NCI-H128 (cell line): ENCODE measurements around the gene PIK3IP1.
"Not testable (repeated sequence)": the region's sequence is repeated elsewhere in the genome, so short reads cannot be mapped to it uniquely, and the experiment has no call there.

ENCODE experiments used
- DNase-seq: peaks from one replicate; lab custom pipeline; 2025; ENCODE audit not compliant: unreplicated experiment; lab: John Stamatoyannopoulos, UW

The PIK3IP1 gene, protein sequence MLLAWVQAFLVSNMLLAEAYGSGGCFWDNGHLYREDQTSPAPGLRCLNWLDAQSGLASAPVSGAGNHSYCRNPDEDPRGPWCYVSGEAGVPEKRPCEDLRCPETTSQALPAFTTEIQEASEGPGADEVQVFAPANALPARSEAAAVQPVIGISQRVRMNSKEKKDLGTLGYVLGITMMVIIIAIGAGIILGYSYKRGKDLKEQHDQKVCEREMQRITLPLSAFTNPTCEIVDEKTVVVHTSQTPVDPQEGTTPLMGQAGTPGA

GRCh38 chr22:31292236-31292989, at the start of gene PIK3IP1:
PIK3IP1 (minus strand) TSS chr22:31292488; CDS start chr22:31292344, 144 bp downstream.
- peak; percentile 21 for DNase-seq

- DNase-seq = no peak
These were observed 49.2 kb upstream of the PIK3IP1 start for GRCh38 chr22:31341386-31342088.

DNA sequence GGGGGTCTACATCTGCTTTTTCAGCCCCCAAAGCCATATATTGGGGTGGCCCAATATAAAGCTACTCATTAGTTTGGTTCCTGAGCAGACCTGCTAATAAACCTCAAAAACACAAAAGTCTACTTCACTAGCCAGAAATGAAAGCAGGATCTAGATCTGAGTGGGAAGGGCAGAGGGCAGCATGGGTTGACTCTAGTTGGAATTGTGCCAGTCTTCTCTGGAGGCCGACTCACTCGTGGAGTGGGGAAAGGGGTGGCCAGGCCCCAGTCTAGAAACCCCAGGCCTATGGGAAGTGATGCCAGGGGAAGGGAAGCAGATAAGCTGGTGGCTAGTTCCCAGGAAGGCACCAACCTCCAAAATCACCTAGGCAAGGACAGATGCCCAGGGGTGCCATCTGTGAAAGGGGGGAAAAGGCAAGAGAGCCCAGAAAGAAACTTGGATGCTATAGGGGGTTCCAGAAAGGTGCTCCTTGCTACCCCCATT, 48.5 kb upstream of the PIK3IP1 start:
- DNase-seq = no peak

- DNase-seq = no peak
These were observed 48.1 kb upstream of the PIK3IP1 start for GRCh38 chr22:31340360-31340759.

DNA sequence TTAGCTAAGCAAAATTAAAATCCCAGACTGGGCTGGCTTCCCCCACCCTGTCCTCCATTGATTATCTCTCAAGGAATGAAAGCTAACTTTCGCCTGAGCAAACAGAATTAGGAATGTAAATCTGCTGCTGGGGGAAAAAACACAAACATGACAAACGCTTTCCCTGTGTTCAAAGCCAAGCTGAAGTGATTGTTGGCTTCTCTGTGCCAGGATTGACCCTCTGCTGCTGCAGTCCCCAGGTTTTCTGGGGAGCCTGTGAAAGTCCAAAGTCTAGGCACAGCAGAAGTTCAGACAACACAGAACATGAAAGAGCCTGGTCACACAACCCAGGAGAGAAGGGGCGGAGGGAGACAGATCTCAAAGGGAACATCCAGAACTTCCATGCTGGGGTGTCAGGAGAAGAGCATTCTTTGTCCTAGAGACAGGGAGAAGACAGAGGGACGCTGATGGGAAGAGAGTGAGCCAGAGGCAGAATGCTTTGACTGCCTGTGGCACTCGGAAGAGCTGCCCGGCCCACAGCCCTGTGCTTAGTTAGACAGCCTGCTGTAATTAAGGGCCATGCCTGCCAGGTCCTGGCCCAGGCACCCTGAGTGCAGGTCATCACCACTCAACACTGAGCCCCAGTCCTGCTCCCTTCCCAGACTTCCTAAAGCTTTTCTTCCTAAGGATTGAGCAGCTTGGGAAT, 47.0 kb upstream of the PIK3IP1 start:
- DNase-seq = no peak

DNA sequence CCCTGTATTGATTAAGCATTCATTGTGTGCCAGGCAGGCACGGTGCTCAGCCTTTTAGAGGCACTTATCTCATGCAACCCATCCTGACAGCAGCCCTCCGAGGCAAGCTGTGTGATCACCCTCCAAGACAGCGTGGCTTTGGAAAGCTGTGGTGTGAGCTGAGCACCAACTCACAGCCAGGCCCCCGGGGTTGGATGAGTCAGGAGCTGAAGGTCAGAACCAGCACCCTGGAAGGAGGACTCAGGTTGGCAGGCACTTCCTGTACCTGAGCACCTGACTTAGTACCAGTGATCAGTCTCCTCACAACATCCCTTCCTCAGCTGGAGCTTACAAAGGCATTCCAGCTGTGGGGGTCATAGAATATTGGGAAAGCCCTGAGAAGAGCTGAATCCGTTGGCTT, 44.9 kb upstream of the PIK3IP1 start:
- DNase-seq = no peak

- DNase-seq = no peak
These were observed 42.0 kb upstream of the PIK3IP1 start for GRCh38 chr22:31334329-31334728.

GRCh38 chr22:31333641-31334040, 41.4 kb upstream of the PIK3IP1 start:
- DNase-seq = no peak

GRCh38 chr22:31332886-31333285, 40.6 kb upstream of the PIK3IP1 start:
- no peak for DNase-seq

DNA sequence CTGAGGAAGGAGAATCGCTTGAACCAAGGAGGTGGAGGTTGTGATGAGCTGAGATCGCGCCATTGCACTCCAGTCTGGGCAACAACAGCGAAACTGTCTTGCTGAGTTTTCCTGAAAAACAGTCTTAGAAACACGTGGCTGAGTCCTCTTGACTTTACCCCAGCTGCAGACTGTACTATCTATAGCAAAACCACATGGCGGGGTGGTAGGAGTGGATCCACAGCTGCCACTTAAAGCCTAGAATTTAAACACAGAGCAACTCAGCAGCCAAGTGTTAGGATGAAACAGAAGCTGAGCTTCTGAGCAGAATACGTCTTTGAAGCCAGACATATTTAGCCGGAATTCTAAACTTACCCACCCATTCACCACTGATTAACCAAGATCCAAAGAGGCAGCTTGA, 39.7 kb upstream of the PIK3IP1 start:
- DNase-seq = no peak

- no peak for DNase-seq
These were observed 37.3 kb upstream of the PIK3IP1 start for GRCh38 chr22:31329453-31330215.

- no peak for DNase-seq
These were observed 36.7 kb upstream of the PIK3IP1 start for GRCh38 chr22:31329029-31329428.

GRCh38 chr22:31328544-31328960, 36.3 kb upstream of the PIK3IP1 start:
- DNase-seq = no peak

DNA sequence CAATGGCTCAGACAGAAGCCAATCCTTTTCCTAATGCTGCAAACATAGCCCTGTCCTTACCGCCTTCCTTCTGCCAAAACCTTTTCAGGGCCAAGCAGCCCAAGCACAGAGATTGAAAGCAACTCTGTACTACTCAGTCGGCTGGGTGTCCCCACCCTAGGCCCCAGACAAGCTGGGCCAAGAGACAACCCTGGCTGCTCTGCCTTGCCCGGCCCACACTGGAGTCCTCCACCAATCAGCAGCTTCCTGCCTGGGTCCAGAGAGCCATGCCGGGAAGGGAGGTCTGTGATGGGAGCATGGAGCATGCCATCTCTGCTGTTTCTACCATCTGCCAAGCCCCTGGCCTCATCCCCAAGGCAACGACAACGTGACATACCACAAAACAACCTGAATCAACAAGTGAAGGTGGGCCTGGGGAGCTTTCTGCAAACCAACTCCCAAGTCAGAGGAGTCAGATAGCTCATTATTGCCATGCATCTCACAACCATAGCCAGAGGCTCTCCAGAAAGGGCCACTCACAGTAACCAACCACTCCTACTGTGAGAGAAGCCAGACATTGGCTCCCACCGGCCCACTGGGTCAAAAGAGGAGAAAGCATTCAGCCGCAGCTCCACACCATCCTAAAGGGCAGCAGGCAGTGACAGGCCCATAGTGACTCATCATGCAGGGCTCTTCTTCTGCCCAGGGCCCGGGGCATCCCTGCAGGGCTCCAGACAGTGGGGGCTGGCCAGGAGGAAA, 35.7 kb upstream of the PIK3IP1 start:
- DNase-seq = no peak

DNA sequence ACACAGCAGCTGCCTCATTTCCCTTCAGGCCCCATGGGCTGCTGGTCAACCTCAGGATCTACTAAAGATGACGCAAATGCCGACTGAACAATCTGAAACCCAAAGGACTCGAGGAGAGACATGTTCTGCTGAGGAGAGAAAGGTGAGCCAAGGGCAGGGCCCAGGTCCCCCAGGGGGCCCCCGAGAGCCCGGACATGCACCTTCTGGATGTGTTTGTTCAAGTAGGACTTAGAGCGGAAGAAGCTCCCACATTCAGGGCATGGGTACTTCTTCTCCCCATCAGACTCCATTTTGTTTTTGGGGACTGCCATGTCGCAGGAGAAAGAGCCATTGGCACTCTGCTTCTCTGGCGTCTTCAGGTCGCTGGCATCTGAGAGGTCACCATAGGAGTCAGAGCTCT, 34.6 kb upstream of the PIK3IP1 start:
- no peak for DNase-seq

- DNase-seq = no peak
These were observed 31.6 kb upstream of the PIK3IP1 start for GRCh38 chr22:31323578-31324550.

GRCh38 chr22:31321421-31321820, 29.1 kb upstream of the PIK3IP1 start:
- no peak for DNase-seq

GRCh38 chr22:31314220-31314619, 21.9 kb upstream of the PIK3IP1 start:
- not testable (repeated sequence) for DNase-seq
